Spleen (tissue), 7 donors: ENCODE data around the gene ST8SIA2.

ENCODE experiments used
- CTCF ChIP-seq, 11 experiments: fragments of 200-600 bp in 7 of 11; fragments of 450-650 bp in 4 of 11; sonication (generic) in 4 of 11; IDR thresholded peaks in 8 of 11; conservative IDR thresholded peaks in 3 of 11; 1 replicate in 7 of 11; 2 replicates in 4 of 11; pipeline versions ENCODE4 v1.4.0 to v1.8.0; 2016 to 2021; ENCODE audit warnings: antibody characterized with exemption in 11 of 11, inconsistent platforms in 4 of 11, mild to moderate bottlenecking in 1 of 11
- POLR2A ChIP-seq, 3 donors: fragments of 450-650 bp; IDR thresholded peaks; one replicate each; pipeline ENCODE4 v1.5.1; 2017; ENCODE audit warnings: antibody characterized with exemption in 3 of 3, mild to moderate bottlenecking in 1 of 3
- donor health status: DM: no; HTN: no; CAD: no; lungs with moderate emphysema.
- donor health status: DM: no; HTN: no; CAD: no.
- donor health status: DM: no; HTN: no; CAD: no.

DNA sequence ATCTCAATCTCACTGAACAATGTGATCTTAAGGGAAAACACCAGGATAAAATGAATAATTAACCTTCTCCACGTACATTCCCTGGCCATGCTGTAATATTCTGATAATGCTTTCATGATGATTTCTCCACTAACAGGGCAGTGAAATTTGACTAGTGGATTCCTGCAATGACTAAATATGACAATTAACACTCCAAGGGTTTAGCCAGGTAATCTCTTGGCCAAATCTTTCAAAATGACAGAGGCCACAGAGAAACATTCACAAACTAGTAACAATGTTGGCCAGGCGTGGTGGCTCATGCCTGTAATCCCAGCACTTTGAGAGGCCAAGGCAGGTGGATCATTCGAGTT, 31.7 kb upstream of the ST8SIA2 start:
- TF ChIP-seq CTCF (IDR thresholded peaks at IDR 0.05 in 8 of 11, conservative IDR thresholded peaks at IDR 0.05 in 3 of 11) (no peak), POLR2A (IDR thresholded peaks at IDR 0.05) (no peak)
